Stimulated activated CD4-positive, alpha-beta T cell treated with anti-CD3 and anti-CD28 coated beads, Interleukin-15, amount 100 ng/mL, for 24 hours (primary cell): ENCODE results near the gene ARRDC2.
A peak's percentile ranks its signal among the peaks of the same experiment; 100 is the strongest.
"Not testable (repeated sequence)": the region's sequence is repeated elsewhere in the genome, so short reads cannot be mapped to it uniquely, and the experiment has no call there.

Experiments used
- DNase-seq: peaks from one replicate; pipeline ENCODE4 v3.0.0-alpha.2; 2020

The ARRDC2 gene

GRCh38 chr19:17993076-17993813 lies 14.7 kb upstream of the ARRDC2 start:
- DNase-seq = no peak

- DNase-seq = peak; percentile 91
These were observed 11.1 kb upstream of the ARRDC2 start for GRCh38 chr19:17996826-17997316.

DNA sequence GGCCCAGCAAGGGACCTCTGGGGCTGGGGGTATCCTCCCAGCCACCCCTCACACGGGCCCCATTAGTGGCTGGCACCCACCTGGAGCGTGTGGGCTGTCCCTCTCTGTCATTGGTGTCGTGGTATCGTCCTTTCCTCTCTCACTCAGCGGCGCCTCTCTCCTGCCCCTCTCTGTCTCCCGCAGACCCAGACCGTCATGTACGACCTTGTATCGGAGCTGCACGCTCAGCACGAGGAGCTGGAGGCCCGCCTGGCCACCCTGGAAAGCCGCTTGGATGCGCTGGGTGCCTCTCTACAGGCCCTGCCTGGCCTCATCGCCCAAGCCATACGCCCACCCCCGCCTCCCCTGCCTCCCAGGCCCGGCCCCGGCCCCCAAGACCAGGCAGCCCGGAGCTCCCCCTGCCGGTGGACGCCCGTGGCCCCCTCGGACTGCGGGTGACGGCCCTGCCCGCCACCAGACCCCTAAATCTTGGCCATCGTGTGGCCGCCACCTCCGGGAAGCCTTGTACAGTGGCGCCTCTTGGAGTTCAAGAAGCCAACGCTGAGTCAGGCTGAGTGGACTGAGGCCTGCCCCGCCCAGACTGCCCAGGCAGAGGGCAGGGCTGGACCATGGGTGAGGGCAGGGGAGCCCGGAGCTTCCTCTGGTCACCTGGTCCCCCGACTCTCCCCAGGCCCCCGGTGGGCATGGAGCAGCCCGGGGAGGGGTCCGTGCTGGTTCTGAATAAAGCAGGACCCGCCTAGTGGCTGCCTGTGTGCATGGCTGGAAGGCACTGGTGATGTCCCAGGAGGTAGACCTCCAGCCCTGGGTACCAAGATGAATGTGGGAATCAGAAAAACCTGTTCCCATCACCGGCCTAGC lies 9.8 kb upstream of the ARRDC2 start:
- no peak for DNase-seq

DNA sequence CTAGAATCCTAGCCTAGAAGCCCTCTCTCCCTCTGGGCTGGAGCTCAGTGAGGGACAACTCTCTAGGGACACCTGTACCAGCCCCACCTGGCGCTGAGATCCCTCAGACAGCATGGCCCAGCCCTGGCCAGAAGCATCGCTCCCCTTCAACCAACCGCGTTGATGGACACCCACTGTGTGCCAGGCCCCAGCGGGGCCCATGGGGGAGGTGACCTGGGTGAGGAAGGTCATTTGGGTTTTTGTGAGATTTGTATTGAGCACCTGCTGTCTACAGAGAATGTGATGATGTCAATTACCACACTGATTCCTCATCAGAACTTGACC lies 9.2 kb upstream of the ARRDC2 start:
- no peak for DNase-seq

GRCh38 chr19:17999684-18000479 lies 8.1 kb upstream of the ARRDC2 start:
- no peak for DNase-seq

- DNase-seq = no peak
These were observed 7.5 kb upstream of the ARRDC2 start for GRCh38 chr19:18000480-18000914.

GRCh38 chr19:18000915-18001776 lies 6.8 kb upstream of the ARRDC2 start:
- DNase-seq = peak; percentile 94

GRCh38 chr19:18001777-18002345 lies 6.1 kb upstream of the ARRDC2 start:
- DNase-seq = no peak

- no peak for DNase-seq
These were observed 5.6 kb upstream of the ARRDC2 start for GRCh38 chr19:18002347-18002850.

DNA sequence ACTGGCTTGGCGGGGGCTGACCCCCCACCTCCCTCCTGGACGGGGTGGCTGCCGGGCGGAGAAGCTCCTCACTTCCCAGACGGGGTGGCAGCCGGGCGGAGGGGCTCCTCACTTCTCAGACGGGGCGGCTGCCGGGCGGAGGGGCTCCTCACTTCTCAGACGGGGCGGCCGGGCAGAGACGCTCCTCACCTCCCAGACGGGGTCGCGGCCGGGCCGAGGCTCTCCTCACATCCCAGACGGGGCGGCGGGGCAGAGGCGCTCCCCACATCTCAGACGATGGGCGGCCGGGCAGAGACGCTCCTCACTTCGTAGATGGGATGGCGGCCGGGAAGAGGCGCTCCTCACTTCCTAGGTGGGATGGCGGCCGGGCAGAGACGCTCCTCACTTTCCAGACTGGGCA lies 2.2 kb upstream of the ARRDC2 start:
- not testable (repeated sequence) for DNase-seq

DNA sequence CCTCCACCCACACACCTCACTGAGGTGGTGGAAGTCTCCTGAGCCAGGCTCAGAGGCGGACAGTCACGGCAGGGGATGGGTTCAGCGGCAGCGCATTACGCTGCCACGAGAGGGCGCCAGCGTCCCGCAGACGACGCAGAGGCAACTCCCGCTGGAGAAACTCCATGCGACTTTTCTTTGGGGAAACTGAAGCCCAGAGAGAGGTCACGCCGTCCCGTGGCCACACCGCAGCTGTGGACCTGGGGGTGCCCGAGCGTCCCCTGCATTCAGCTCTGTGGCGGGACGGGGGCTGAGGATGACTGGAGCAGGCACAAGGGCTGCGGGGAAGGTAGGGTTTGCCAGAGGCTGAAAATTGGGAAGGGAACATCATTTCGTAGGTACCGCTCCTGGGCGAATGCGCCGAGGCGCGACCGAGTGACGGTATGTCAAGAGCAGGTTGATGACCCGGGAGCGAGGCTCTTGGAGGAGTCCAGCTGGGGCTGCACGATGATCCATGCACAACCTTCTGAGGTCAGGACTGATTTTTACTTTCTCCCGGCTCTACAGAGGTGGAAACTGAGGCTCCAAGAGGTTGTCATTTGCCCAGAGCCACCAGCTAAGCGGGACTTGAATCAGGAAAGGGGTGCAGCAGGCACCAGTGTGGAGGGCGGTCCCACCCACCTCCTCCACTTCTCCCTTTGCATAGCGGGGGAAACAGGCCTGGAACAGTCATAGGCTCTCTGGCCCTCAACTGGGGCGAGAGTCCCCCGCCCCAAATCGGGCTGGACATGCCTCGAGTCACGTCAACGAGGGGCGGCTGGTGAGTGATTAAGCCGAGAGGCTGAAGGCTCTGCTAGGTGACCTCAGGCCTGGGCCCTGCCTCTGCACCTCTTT lies 690 bp upstream of the ARRDC2 start:
- peak; percentile 84 for DNase-seq

- DNase-seq = no peak
These were observed 844 bp downstream of the ARRDC2 start for GRCh38 chr19:18008814-18009213.

- DNase-seq = peak; percentile 57
These were observed 1.6 kb downstream of the ARRDC2 start for GRCh38 chr19:18009412-18010066.

- DNase-seq = no peak
These were observed 2.2 kb downstream of the ARRDC2 start for GRCh38 chr19:18010149-18010548.

- no peak for DNase-seq
These were observed 5.5 kb downstream of the ARRDC2 start for GRCh38 chr19:18013210-18014111.

DNA sequence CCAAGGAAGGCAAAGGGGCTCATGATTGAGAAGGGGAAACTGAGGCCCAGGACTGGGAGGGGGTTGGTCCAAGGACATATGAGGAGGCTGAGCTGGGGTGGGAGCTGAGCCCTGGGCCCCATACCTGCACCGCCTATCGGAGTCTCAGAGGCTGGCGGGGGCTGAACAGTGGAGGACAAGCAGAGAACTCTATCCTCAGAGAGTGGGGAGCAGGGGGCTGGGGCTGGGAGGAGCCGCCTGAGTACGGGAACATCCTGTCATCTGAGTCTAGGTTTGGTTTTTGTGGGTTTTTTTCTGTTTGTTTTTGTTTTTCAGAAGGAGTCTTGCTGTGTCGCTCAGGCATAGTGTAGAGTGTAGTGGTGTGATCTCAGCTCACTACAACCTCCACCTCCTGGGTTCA lies 6.2 kb downstream of the ARRDC2 start:
- no peak for DNase-seq

DNA sequence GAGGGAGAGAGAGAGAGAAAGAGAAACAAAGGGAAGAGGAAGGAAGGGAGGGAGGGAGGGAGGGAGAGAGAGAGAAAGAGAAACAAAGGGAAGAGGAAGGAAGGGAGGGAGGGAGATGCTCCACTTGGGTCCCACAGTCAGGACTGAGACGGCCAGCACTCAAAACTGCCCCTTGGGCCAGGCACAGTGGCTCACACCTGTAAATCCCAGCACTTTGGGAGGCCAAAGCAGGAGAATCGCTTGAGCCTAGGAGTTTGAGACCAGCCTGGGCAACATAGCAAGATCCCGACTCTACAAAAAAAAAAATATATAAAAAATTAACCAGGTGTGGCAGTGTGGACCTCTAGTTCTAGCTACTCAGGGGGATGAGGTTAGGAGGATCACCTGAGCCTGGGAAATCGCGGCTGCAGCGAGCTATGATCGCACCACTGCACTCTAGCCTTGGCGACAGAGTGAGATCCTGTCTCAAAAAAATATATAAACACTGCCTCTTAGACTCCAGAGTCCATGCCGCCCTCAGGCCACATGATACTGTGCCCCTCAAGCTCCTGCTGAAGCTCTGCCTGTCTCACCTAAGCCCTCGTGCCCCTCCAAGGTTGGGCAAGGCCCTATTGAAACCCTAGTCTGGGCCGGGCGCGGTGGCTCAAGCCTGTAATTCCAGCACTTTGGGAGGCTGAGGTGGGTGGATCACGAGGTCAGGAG lies 8.4 kb downstream of the ARRDC2 start:
- no peak for DNase-seq
